RWPE2 (cell line): ENCODE measurements around the gene FCHSD2.

Source experiments
- ATAC-seq: fragments of 200-7000 bp; cut with Tn5 transposase; 3 replicates; pipeline ENCODE4 v1.9.1; 2021; ENCODE audit warnings: low read depth
- DNase-seq: peaks from one replicate; pipeline ENCODE4 v3.0.0-alpha.2; 2020; ENCODE audit warnings: low spot score
- H3K27ac ChIP-seq: fragments of 450-650 bp; 2 replicates; pipeline ENCODE4 v1.5.1; 2017; ENCODE audit warnings: mild to moderate bottlenecking; ENCODE audit not compliant: poor library complexity, severe bottlenecking
- H3K27me3 ChIP-seq: fragments of 250-450 bp; sonication (Bioruptor Pico); 2 replicates; pipeline ENCODE4 v1.5.1; 2021; ENCODE audit warnings: mild to moderate bottlenecking, moderate library complexity; ENCODE audit not compliant: insufficient read depth, poor library complexity, severe bottlenecking
- H3K36me3 ChIP-seq: fragments of 250-450 bp; sonication (Bioruptor Pico); 2 replicates; pipeline ENCODE4 v1.5.1; 2020; ENCODE audit warnings: low read depth, mild to moderate bottlenecking, moderate library complexity
- H3K4me1 ChIP-seq: fragments of 250-450 bp; sonication (Bioruptor Pico); 2 replicates; pipeline ENCODE4 v1.5.1; 2021; ENCODE audit warnings: mild to moderate bottlenecking, moderate library complexity; ENCODE audit not compliant: insufficient read depth, poor library complexity, severe bottlenecking
- H3K4me3 ChIP-seq: fragments of 250-450 bp; sonication (Bioruptor Pico); 2 replicates; pipeline ENCODE4 v1.5.1; 2021; ENCODE audit warnings: mild to moderate bottlenecking, moderate library complexity; ENCODE audit not compliant: severe bottlenecking
- H3K9me3 ChIP-seq: fragments of 250-450 bp; sonication (Bioruptor Pico); 2 replicates; pipeline ENCODE4 v1.5.1; 2021; ENCODE audit warnings: mild to moderate bottlenecking, moderate library complexity; ENCODE audit not compliant: severe bottlenecking
- TF ChIP-seq, protein P1 (sequence below): fragments of 450-650 bp; IDR thresholded peaks from one replicate; pipeline ENCODE4 v1.5.1; 2017; ENCODE audit warnings: mild to moderate bottlenecking, moderate library complexity; ENCODE audit not compliant: poor library complexity, severe bottlenecking

FCHSD2 gene

DNA sequence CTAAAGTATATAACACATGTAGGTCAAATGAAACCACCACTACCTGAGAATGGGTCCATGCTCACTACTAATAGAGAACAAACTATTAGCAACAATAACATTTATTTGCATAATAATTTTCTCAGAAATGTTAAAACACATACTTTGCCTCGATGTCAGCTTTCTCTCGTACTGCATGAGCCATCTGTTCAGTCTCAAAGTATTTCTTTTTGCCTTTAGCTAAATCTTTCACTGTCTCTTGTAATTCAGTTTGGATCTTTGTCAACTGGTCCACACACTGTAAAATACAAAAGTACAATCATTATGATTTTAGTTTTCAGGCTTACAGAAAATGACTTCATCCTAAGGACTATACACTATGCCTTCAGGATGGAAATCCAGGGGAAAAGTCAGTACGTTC lies 153.3 kb downstream of the FCHSD2 start:
- H3K27me3 ChIP-seq = no peaks in the 10 kb centered on the region
- no peak for ATAC-seq
- no peaks in the 10 kb centered on the region for H3K9me3 ChIP-seq
- no peak overlapping the region for H3K27ac ChIP-seq
- DNase-seq = no peak
- no peaks in the 10 kb centered on the region for H3K4me1 ChIP-seq
- TF ChIP-seq, protein P1, sequence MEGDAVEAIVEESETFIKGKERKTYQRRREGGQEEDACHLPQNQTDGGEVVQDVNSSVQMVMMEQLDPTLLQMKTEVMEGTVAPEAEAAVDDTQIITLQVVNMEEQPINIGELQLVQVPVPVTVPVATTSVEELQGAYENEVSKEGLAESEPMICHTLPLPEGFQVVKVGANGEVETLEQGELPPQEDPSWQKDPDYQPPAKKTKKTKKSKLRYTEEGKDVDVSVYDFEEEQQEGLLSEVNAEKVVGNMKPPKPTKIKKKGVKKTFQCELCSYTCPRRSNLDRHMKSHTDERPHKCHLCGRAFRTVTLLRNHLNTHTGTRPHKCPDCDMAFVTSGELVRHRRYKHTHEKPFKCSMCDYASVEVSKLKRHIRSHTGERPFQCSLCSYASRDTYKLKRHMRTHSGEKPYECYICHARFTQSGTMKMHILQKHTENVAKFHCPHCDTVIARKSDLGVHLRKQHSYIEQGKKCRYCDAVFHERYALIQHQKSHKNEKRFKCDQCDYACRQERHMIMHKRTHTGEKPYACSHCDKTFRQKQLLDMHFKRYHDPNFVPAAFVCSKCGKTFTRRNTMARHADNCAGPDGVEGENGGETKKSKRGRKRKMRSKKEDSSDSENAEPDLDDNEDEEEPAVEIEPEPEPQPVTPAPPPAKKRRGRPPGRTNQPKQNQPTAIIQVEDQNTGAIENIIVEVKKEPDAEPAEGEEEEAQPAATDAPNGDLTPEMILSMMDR = no peak
- no peak overlapping the region for H3K4me3 ChIP-seq
- H3K36me3 ChIP-seq = peaks cover 8% of the 10 kb centered on the region; the same call in 1 of the 2 replicates

DNA sequence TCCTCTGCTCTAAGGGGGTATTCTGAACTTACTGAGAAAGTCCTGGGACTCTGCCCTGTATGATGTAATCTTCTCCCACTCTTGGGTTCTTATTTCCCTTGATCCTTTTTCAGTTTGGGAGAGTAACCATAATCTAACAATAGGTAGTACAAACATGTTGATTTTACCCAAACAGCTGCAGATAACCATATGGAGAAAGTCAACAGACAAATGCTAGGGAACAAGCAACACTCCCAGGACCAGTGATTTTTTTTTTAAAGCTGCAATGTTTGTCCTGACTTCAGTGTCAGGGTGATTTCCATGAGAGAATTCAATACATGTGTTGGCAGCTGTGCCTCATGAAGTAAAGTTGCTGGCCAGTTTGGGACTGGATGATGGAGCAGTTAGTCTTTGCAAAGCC lies 156.5 kb downstream of the FCHSD2 start:
- no peak for DNase-seq
- no peak for ATAC-seq
- H3K9me3 ChIP-seq = no peaks in the 10 kb centered on the region
- H3K36me3 ChIP-seq = peaks cover 8% of the 10 kb centered on the region; the same call in 1 of the 2 replicates
- TF ChIP-seq, protein P1 = no peak
- H3K27me3 ChIP-seq = no peaks in the 10 kb centered on the region
- no peak overlapping the region for H3K4me3 ChIP-seq
- no peaks in the 10 kb centered on the region for H3K4me1 ChIP-seq
- H3K27ac ChIP-seq = no peak overlapping the region

- Histone ChIP-seq H3K27ac (no peak overlapping the region), H3K36me3 (peaks cover 8% of the 10 kb centered on the region; the same call in 1 of the 2 replicates), H3K9me3 (no peaks in the 10 kb centered on the region), H3K4me3 (no peak overlapping the region), H3K4me1 (no peaks in the 10 kb centered on the region), H3K27me3 (no peaks in the 10 kb centered on the region)
- TF ChIP-seq, protein P1 = no peak
- ATAC-seq = no peak
- no peak for DNase-seq
These were observed 157.6 kb downstream of the FCHSD2 start for GRCh38 chr11:72984453-72985077.

- TF ChIP-seq, protein P1 = no peak
- DNase-seq = no peak
- H3K36me3 ChIP-seq = peaks cover 5% of the 10 kb centered on the region; the same call in 1 of the 2 replicates
- no peak overlapping the region for H3K27ac ChIP-seq
- no peaks in the 10 kb centered on the region for H3K27me3 ChIP-seq
- H3K4me3 ChIP-seq = no peak overlapping the region
- no peak for ATAC-seq
- H3K4me1 ChIP-seq = no peaks in the 10 kb centered on the region
- no peaks in the 10 kb centered on the region for H3K9me3 ChIP-seq
These were observed 158.6 kb downstream of the FCHSD2 start for GRCh38 chr11:72983560-72983959.

GRCh38 chr11:72981971-72982685 lies 160.0 kb downstream of the FCHSD2 start:
- TF ChIP-seq, protein P1 = no peak
- ATAC-seq = no peak

More at GRCh38 chr11:72981971-72982685, 160.0 kb downstream of the FCHSD2 start:
- Histone ChIP-seq H3K27ac (no peak overlapping the region), H3K4me1 (no peaks in the 10 kb centered on the region), H3K4me3 (no peak overlapping the region), H3K27me3 (no peaks in the 10 kb centered on the region), H3K9me3 (no peaks in the 10 kb centered on the region), H3K36me3 (no peaks in the 10 kb centered on the region)
- no peak for DNase-seq
